DMS53 (cell line): ENCODE measurements around the gene ETV6.
A peak's percentile ranks its signal among the peaks of the same experiment; 100 is the strongest.

Experiments used
- DNase-seq: peaks from one replicate; lab custom pipeline; 2025; lab: John Stamatoyannopoulos, UW

ETV6 gene

DNA sequence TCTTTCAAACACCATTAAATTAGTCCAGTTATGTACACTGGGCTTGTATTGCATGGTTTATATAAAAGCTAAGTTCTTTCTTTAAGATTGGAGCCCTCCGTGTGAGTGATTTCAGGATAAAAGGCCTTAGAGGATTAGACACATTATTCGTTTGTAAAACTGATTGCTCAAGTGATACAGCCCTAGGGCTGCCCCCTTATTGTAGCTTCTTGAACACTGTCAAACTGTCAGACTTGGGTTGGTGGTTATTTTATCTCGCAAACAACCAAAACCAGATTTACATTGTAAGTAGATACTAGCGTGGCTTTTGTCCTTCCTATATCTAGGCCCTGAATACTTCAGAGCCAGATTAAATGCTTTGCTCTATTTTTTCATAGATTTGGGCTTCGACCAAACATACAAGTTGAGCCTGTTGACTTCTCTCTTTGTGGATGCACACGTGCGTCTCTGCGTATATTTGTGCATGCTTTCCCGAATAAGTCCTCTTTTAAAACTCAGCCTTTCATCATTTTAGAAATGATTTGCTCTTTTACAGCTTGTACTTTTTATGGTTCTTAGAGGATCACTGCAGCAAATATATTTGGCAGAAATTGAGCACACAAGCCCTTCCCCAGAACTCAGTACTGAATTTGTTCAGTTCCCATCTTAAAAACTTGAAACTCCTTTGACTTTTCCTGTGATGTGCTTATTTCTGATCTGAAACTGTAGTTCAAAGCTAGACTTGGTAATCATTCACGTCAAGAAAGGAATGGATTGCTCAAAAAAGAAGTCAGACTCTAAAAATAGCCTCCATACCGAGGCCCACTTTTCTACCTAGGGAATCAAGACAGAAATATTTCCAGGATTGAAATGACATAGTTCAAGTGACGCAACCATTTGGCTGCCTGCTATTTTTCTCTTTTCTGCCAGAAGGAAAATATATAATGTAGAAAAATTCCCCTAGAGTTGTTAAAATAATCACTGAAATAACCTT lies 129.5 kb downstream of the ETV6 start:
- no peak for DNase-seq

DNA sequence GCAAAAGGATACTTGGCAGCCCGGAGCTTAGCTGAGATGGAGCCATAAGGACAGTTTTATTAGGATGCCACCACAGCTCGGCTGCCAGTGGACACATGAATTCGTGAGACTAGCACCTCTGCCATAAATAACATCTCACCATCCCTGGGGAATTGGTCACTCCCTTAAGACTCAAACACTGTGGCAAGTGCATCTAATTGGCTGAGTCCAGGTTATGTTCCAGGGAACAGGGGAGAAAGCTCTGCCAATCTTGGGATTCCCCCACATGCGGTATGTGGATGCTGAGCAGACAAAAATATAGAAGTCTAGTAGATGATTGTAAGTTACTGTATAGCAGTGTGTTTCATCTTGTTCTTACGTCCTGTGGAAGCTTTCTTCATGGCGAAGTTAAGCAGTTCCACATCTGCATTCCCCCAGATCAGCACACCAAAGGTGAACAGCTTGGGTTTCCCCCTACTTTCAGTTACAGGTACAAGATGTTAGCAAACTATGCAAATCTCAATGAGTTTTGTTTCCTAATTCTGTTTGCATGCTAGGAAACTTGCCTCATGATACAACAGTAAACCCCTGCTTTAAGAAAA lies 131.1 kb downstream of the ETV6 start:
- DNase-seq = no peak

- DNase-seq = no peak
These were observed 133.5 kb downstream of the ETV6 start for GRCh38 chr12:11782914-11783420.

DNA sequence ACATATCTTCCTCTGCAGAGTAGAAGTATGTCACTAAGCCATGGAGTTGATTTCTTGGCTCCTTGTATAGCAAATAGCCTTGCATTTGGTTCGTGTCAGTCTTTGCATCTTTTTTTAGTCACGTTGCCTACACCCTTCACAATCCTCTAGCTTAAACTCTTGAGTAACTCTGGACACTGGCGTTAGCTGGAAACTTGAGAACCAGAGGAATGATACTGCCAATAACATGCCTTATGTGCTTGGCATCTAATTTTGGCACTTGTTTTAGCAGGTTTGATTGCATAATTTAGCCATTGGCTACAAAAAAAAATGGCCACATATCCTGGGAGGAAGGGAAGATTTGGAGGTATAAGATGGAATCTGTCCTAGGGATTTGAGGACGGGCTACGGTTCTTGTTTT lies 136.2 kb downstream of the ETV6 start:
- no peak for DNase-seq

- DNase-seq = no peak
These were observed 137.3 kb downstream of the ETV6 start for GRCh38 chr12:11786638-11787365.

GRCh38 chr12:11787437-11787836 lies 138.0 kb downstream of the ETV6 start:
- DNase-seq = no peak

DNA sequence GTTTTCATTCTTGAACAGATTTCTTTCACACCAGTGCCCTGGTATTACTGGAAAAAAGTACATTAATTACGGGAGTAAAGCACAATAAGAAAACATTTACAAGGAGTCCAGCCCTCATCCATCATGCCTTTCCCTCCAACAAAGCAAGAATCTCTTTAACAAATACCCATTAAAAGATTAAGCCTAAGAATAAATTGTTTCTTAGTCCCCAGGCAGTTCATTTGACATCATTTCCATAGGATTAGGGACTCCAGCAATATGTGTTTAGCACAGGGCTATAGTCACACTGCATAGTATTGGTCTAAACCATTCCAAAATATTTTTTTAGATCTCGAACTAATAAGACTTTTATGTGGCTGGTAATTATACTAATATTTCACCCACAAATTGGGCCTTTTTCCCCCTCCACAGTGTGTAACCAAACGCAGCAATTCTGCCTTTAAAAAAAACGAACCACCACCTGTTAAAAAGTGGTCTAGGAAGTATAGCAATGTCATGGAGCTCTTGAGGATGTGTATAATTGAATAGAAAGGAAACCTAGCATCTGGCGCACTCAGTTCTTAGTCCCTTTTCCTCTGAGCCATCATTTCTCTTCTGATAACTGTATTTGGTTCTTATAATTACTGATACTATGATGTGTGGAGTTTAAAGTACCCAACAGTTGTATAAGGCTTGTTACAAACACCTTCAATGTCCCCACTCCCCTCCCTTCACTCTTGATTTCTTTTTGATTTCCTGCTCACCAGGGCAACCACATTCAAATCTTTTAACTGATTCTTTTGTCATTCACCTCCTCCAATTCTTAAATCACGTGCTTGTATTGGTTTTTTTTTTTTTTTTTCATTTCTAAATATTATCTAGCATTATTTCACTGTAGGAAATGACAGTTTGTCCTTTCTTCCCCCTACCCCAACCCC lies 138.7 kb downstream of the ETV6 start:
- DNase-seq = no peak

DNA sequence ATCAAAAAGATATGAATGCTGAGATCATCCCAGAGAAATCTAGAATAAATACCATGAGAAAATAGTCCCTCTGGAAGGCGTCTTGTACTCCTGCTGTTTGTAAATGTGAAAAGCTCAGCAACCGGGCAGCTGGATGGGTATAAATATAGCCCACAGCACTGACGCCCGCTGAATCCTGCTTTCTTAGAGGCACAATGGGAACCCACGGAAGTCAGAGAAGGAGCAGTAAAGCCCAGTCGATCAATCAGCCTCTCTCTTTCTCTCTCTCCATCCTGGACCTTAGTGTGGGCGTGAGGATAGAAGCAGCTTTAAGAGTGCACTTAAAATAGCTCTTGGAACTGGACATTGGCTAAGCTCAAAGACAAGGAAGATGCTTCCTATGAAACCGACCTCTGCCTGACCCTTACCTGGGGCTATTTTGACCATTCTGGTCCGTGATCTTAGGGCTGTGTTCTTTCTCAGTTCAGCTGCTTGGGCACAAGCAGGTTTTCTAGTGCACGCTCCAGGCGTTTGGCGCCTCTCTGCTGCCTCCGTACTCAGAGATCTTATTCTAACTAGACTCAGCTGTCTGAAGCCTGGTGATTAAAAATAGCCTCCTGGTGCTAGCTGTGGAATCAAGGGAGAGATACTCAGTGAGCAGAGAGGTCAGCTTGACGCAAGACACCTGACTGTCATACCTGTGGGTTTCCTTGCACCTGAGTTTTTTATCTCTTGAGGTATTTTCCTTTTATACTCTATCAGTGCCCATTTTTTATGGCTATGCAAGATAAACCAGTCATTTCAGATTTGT lies 144.6 kb downstream of the ETV6 start:
- DNase-seq = no peak

- DNase-seq = no peak
These were observed 145.3 kb downstream of the ETV6 start for GRCh38 chr12:11794751-11795150.

DNA sequence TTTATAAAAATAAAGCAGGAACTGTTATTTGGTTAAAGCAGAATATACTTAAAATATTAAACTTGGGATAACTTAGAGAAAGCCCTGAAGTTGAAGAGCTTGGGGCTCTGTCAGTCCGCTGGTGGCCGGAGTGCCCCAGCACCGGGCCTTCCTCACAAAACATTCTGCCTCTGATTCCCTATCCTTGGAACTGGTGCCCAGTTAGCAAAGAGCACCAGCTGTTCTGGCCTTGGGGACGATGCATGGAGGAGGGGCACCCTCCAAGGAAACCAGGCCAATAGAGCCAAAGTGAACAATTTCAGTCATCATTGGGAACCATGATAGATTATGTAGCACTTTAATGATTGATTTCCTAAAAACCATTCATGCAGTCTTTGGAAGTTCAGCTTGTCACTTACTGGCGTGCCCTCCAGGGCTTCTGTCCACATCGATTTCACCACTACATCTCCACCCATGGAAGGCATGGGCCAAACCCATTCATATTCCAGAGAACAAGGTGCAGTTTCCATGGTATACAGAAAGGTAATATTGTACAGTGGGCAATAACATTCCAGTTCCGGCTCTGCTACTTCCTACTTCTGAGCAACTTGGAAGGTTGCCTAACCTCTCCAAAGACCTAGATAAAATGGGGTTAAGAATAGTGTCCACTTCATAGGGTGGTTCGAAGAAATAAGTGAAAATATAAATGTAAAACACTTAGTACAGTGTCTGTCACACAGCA lies 145.9 kb downstream of the ETV6 start:
- peak; percentile 56 for DNase-seq

DNA sequence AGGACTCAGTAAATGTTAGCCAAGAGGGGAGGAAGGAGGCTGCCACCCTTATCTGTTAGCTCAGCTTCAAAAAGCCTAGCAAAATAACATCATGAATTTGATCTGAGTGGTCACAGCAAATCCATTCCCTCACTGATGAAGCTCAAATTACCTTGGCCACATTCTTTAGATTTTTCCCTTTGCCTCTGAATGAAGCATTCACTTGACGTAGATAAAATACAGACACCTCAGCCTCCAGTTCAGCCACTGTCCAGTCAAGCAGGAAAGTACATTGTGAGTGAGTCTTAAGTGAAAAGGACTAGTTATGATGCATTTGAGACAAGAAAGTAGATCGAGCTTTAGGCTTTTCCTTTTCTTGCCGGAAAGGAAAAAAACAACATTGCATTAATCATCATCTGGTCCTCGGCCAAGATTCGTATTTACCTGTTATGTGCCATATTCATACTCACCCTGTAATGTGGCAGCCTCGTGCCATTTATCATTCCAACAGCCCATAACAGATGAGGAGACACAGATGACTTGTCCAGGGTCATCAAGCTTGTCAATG lies 146.5 kb downstream of the ETV6 start:
- DNase-seq = peak; percentile 77

DNA sequence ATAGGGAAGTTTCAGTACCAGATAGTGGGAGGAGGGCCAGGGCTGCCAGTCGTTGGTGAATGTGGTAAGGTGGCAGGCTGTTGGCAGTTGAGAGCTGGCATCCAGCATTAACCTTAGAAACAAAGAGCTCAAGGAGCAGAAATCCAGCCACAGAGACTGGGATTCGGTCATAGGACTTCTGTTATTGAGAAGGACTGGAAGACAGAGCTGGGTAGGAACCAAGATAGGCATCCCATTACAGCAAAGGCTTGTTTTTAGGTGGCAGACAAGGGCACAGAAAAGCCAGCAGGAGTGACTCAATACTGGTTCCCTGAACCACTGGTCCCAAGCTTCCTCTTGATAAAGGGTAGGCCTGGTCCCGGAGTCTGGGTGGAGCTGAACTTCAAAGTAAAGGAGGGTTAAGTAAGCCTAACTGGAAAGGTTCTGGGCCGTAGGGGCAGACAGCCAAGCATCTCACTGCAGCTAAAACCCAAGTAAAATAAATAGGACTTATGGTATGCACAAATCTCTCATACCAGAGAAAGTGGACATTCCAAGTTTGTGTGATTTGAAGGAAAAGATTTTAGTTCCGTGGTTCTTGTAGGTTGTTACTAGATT lies 147.9 kb downstream of the ETV6 start:
- no peak for DNase-seq

DNA sequence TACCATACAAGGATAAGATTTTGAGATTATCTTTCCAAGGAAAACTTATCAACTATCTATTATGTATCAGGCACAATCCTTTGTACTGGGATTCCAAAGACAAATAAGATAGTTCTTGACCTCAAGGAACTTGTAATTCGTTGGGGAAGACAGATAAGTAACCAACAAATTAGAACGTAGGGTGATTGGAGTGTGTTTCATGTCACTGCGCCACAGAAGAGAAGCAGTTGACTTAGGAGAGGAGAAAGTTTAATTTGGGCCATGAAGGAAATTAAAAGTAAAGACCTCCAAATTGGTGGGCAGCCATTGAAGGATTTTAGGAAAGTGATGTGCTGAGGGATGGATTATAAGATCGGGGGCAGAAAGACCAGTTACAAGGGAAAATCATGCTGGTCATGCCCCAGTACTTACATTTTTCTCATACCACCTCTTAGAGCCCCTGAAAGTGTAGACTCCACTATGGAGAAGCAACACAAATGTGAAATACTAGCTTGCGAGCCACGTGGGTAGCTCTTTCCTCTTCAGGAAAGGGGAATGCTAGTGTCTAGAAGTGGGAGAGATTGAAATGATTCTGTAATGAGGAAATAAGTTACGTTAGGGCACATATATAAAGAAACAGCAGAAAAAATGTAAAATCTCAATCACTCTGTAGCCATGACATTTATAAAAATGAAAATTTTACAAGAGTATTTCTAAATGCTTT lies 148.7 kb downstream of the ETV6 start:
- DNase-seq = no peak

- DNase-seq = no peak
These were observed 149.5 kb downstream of the ETV6 start for GRCh38 chr12:11798856-11799501.

GRCh38 chr12:11799502-11799873 lies 150.0 kb downstream of the ETV6 start:
- no peak for DNase-seq

DNA sequence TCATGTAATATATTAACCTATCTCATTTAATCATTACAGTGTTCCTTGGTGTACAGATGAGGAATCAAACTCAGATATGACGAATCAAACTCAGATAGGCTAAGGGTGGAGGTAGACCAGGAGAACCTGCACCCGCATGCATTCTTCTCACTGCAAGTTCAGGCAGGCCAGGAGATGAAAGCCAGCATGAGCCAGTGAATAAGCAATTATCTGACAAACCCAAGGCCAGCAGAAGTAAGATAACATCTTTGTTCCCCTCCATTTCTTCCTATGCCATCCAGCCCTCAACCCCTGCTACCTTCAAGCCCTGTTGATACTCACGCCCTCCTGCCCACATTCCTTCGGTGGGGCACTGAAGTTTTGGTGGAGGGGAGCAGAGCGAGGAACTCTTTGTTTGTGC lies 152.2 kb downstream of the ETV6 start:
- no peak for DNase-seq

DNA sequence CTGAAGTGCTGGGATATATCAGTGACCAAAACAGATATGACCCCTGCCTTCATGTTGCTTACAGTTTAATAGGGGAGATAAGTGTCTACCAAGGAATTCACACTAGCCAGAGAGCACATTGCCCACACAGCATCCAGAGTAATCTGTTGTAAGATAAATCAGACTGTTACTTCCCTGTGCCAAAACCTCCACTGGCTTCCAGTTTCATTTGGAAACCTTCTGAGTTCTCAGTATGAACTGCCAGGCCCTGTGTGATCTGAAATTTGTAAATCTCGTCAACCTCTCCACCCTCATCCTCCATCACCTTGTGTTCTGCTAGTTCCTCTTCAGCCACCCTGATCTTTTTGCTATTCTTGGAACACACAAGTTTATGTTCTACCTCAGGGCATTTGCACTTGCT lies 154.7 kb downstream of the ETV6 start:
- no peak for DNase-seq

GRCh38 chr12:11805043-11805442 lies 155.6 kb downstream of the ETV6 start:
- peak; percentile 78 for DNase-seq
